Measurements from ENCODE around the gene KIF1B.

DNA sequence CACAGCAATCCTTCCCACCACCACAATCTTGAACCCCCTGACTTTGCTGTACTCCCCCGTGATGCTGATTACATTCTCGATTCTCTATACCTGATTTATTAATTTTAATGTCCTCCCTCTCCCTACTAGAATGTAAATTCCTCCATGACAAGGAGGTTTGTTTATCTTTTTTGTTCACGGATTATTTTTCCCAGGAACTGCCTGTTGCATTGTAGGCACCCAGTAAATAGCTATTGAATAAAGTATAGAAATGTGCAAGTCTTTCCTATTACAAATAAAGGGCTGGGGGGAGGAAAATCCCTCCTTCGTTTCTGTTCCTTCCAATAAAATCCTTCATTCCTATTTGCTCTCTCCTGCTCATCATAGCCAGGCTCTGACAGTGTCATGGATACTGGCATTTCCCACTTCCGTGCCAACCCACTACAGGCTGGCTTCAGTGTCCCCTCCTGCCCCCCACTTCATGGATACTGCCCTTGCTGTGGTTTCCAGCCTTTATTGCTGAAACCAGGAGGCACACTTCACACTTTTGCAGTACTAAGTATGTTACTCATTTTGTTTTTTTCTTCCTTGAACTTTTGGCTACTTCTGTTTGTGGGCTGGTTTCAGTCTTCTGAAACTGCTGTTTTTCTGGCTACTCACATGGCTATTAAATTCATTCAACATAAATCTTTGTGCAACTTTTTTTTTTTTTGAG is 7.5 kb downstream of the KIF1B start:
- TF ChIP-seq POLR2AphosphoS5 (IDR thresholded peaks at IDR 0.05) (peak in 3 of 4 donors; percentile 29 to 43 (median 35)), CTCF (IDR thresholded peaks at IDR 0.05) (no peak), EP300 (IDR thresholded peaks at IDR 0.05) (peak in 1 of 4 donors; percentile 14)

Data from sigmoid colon (tissue), 4 donors.